SK-N-SH (cell line): ENCODE measurements around the gene PDCL2.

Experiments
- EP300 ChIP-seq, 2 experiments: IDR thresholded peaks; 2 replicates each; pipeline versions ENCODE4 v1.4.0 to v1.6.1; 2012; ENCODE audit warnings: borderline replicate concordance in 1 of 2, low read depth in 1 of 2, low read length in 1 of 2
- EZH2phosphoT487 ChIP-seq: fragments of 200-600 bp; sonication (generic); IDR thresholded peaks from 2 replicates; pipeline ENCODE4 v1.6.1; 2017; ENCODE audit warnings: low read depth, mixed run types, mild to moderate bottlenecking, antibody characterized with exemption, moderate library complexity, borderline replicate concordance
- FOXM1 ChIP-seq: IDR thresholded peaks from 2 replicates; pipeline ENCODE4 v1.4.0; 2012; ENCODE audit warnings: low read depth, mild to moderate bottlenecking
- GABPA ChIP-seq: IDR thresholded peaks from 2 replicates; pipeline ENCODE4 v1.4.0; 2012; ENCODE audit warnings: low read depth, mild to moderate bottlenecking
- POLR2AphosphoS5 ChIP-seq: IDR thresholded peaks from 2 replicates; pipeline ENCODE4 v1.6.1; 2012; ENCODE audit warnings: low read depth, low read length
- SMC3 ChIP-seq: IDR thresholded peaks from 2 replicates; pipeline ENCODE4 v1.6.1; 2012; ENCODE audit warnings: low read depth, low read length, improper control_type of control experiment
- TF ChIP-seq, protein P1 (sequence below): fragments of 200-600 bp; sonication (generic); IDR thresholded peaks from 2 replicates; pipeline ENCODE4 v1.6.1; 2017; ENCODE audit warnings: antibody characterized with exemption, mild to moderate bottlenecking, moderate library complexity
- TF ChIP-seq, protein P2 (sequence below): IDR thresholded peaks from 2 replicates; pipeline ENCODE4 v1.4.0; 2012; ENCODE audit warnings: low read depth
- TF ChIP-seq, protein P3 (sequence below): fragments of 150-350 bp; IDR thresholded peaks from 2 replicates; pipeline ENCODE4 v1.6.1; 2016; ENCODE audit warnings: mild to moderate bottlenecking, low read depth, low read length

DNA sequence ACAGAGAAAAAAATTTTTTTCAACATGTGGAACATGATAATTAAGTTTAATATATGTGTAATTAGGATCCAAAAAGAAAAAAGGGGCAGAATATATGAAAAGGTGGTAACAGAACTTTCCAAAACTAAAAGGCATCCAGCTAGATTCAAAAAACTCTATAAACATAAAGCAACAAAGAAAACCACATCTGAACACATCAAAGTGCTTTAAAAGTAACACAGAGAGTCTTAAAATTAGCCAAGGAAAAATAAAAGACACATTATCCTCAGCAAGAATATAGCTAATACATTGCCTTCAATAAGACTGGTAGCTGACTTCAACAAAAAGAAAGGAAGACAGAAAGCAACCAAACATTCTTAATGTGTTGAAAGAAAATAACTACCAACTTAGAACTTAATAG lies 53.5 kb downstream of the PDCL2 start:
- TF ChIP-seq FOXM1 (no peak), GABPA (no peak), EZH2phosphoT487 (no peak), POLR2AphosphoS5 (no peak), SMC3 (no peak), EP300 (IDR thresholded peaks at IDR 0.05; ENCODE audit: borderline replicate concordance in 1 of 2, low read depth in 1 of 2, low read length in 1 of 2) (no peak)
- TF ChIP-seq, protein P1, sequence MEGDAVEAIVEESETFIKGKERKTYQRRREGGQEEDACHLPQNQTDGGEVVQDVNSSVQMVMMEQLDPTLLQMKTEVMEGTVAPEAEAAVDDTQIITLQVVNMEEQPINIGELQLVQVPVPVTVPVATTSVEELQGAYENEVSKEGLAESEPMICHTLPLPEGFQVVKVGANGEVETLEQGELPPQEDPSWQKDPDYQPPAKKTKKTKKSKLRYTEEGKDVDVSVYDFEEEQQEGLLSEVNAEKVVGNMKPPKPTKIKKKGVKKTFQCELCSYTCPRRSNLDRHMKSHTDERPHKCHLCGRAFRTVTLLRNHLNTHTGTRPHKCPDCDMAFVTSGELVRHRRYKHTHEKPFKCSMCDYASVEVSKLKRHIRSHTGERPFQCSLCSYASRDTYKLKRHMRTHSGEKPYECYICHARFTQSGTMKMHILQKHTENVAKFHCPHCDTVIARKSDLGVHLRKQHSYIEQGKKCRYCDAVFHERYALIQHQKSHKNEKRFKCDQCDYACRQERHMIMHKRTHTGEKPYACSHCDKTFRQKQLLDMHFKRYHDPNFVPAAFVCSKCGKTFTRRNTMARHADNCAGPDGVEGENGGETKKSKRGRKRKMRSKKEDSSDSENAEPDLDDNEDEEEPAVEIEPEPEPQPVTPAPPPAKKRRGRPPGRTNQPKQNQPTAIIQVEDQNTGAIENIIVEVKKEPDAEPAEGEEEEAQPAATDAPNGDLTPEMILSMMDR = no peak
- TF ChIP-seq, protein P2, sequence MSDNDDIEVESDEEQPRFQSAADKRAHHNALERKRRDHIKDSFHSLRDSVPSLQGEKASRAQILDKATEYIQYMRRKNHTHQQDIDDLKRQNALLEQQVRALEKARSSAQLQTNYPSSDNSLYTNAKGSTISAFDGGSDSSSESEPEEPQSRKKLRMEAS = no peak
- TF ChIP-seq, protein P3, sequence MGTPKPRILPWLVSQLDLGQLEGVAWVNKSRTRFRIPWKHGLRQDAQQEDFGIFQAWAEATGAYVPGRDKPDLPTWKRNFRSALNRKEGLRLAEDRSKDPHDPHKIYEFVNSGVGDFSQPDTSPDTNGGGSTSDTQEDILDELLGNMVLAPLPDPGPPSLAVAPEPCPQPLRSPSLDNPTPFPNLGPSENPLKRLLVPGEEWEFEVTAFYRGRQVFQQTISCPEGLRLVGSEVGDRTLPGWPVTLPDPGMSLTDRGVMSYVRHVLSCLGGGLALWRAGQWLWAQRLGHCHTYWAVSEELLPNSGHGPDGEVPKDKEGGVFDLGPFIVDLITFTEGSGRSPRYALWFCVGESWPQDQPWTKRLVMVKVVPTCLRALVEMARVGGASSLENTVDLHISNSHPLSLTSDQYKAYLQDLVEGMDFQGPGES = no peak
